ENCODE results near the gene AUP1.

The AUP1 gene

DNA sequence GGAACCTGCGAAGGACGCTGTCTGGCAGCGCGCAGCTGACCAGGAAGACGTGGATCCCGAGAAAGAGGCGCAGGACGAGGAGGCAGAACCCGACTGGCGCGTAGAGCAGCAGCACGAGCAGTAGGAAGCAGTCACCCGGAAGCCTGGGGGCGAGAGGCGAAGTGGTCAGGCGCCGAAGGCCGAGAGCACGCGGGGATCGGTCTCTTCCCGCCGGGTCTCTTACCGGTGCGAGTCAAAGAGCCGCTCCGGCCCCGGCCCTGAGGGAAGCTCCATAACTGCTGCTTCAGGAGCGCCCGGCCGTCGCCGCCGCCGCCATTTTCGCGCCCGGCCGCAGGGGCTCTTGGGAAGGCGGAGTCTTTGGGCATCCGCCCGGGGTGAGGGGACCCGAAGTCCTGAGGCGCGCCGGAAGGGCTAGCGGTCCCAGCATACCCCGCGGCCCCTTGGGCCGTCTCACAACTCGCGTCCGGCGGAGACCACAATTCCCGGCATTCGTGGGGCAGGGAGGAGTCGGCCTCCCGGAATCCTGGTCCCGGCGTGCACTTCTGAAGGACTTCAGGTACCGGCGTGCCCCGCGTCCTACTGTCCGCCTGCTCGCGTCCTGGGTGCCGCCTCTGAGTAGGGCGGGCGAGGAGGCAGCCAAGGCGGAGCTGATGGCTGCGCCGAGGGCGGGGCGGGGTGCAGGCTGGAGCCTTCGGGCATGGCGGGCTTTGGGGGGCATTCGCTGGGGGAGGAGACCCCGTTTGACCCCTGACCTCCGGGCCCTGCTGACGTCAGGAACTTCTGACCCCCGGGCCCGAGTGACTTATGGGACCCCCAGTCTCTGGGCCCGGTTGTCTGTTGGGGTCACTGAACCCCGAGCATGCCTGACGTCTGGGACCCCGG, at the start of gene AUP1, which contains the start of gene HTRA2:
Gene AUP1 (minus strand): TSS at position 350 of the 882 bp plus-strand sequence. CDS start 77 bp downstream, at position 273.
Gene HTRA2 (plus strand): TSS at position 577 of the 882 bp plus-strand sequence. CDS start 74 bp downstream, at position 651.
- TF ChIP-seq, protein P1, sequence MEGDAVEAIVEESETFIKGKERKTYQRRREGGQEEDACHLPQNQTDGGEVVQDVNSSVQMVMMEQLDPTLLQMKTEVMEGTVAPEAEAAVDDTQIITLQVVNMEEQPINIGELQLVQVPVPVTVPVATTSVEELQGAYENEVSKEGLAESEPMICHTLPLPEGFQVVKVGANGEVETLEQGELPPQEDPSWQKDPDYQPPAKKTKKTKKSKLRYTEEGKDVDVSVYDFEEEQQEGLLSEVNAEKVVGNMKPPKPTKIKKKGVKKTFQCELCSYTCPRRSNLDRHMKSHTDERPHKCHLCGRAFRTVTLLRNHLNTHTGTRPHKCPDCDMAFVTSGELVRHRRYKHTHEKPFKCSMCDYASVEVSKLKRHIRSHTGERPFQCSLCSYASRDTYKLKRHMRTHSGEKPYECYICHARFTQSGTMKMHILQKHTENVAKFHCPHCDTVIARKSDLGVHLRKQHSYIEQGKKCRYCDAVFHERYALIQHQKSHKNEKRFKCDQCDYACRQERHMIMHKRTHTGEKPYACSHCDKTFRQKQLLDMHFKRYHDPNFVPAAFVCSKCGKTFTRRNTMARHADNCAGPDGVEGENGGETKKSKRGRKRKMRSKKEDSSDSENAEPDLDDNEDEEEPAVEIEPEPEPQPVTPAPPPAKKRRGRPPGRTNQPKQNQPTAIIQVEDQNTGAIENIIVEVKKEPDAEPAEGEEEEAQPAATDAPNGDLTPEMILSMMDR (conservative IDR thresholded peaks at IDR 0.05; ENCODE audit: low read depth, low read length): no peak
- H3K36me3 ChIP-seq (ENCODE audit: insufficient read depth): peaks cover 4% of the 10 kb centered on the region; the same call in 1 of the 2 replicates
- H3K4me2 ChIP-seq: peak within 1 kb of the TSS; percentile 100
- peaks cover 30% of the 10 kb centered on the region for H3K79me2 ChIP-seq (ENCODE audit: insufficient read depth, low read depth)
- no peaks in the 10 kb centered on the region for H4K20me1 ChIP-seq (ENCODE audit: insufficient read depth)
- H3K4me3 ChIP-seq (IDR thresholded peaks at IDR 0.05; ENCODE audit: insufficient read depth, low read depth, low read length): peak within 1 kb of the TSS; percentile 72
- H3K27me3 ChIP-seq (ENCODE audit: insufficient read depth, low read depth): no peaks in the 10 kb centered on the region
- peak within 1 kb of the TSS; percentile 72 for H2AFZ ChIP-seq (ENCODE audit: low read depth)
- peaks cover 22% of the 10 kb centered on the region for H3K4me1 ChIP-seq (ENCODE audit: low read depth, poor library complexity, severe bottlenecking)
- peak within 1 kb of the TSS; percentile 71 for H3K27ac ChIP-seq
- peak within 1 kb of the TSS; percentile 91 for H3K9ac ChIP-seq

DNA sequence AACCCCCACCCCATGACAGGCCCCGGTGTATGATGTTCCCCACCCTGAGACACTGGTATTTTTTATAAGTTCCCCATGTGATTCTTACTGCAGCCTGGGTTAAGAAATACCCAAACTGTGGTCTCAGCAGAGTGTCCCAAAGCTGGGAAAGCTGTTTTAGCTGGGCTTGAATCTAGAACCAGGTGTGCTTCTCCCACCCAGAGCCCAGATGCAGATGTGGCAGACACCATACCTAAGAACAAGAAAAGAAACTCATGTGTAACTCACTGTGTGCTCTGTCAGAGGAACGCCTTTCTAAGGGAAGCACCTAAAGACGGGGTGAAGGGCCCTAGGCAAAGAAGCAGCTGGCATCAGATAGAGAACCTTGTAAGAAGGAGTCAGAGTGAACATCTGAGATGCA, 48.9 kb upstream of the AUP1 start:
- H3K27me3 ChIP-seq (ENCODE audit: insufficient read depth, low read depth): no peaks in the 10 kb centered on the region
- no peak overlapping the region for H2AFZ ChIP-seq (ENCODE audit: low read depth)
- no peaks in the 10 kb centered on the region for H4K20me1 ChIP-seq (ENCODE audit: insufficient read depth)
- H3K4me1 ChIP-seq (ENCODE audit: low read depth, poor library complexity, severe bottlenecking): no peaks in the 10 kb centered on the region
- no peak overlapping the region for H3K4me2 ChIP-seq
- no peak overlapping the region for H3K27ac ChIP-seq
- no peaks in the 10 kb centered on the region for H3K36me3 ChIP-seq (ENCODE audit: insufficient read depth)
- no peak overlapping the region for H3K9ac ChIP-seq
- H3K79me2 ChIP-seq (ENCODE audit: insufficient read depth, low read depth): no peaks in the 10 kb centered on the region
- TF ChIP-seq, protein P1 (conservative IDR thresholded peaks at IDR 0.05; ENCODE audit: low read depth, low read length): no peak
- H3K4me3 ChIP-seq (IDR thresholded peaks at IDR 0.05; ENCODE audit: insufficient read depth, low read depth, low read length): no peak overlapping the region

DNA sequence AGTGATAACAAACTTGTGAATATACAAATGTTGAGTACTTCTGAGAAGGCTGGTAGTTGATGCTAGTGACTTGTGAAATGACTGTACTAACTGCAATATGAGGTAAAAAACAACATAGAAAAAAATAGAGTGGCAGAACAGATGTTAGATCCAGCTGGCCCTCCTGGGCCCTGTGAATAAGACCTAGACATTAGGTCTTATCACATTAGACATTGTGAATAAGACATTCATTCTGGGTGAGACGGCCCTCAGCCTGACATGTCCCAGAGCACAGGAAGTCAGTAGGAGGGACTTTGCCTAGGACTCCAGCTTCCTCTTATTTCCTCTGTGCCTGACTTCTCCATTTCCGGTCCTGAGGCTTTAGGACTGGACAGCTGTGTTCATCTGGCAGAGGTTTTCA, 47.9 kb upstream of the AUP1 start:
- Histone ChIP-seq H3K9ac (no peak overlapping the region), H3K4me2 (no peak overlapping the region), H3K4me1 (ENCODE audit: low read depth, poor library complexity, severe bottlenecking) (no peaks in the 10 kb centered on the region)

DNA sequence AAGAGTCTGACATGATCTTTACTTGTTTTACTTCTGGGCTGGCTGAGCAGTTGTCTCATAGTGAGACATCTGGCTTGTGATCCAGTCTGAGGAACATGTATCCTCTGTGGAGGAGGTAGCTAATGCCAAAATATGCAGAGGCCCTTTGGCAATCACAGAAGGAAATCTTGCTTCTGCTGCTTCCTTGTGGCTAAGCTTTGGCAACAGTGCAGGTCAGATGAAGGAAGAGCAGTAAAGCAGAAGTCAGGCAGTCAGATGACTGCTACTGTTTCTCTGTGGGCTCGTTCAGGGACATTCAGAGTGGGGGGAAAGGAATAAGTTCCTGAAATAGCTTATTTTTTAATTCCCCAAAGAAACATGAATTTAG, 47.3 kb upstream of the AUP1 start:
- H2AFZ ChIP-seq (ENCODE audit: low read depth): no peak overlapping the region
- no peaks in the 10 kb centered on the region for H3K36me3 ChIP-seq (ENCODE audit: insufficient read depth)
- no peak overlapping the region for H3K9ac ChIP-seq
- TF ChIP-seq, protein P1 (conservative IDR thresholded peaks at IDR 0.05; ENCODE audit: low read depth, low read length): no peak
- no peaks in the 10 kb centered on the region for H3K79me2 ChIP-seq (ENCODE audit: insufficient read depth, low read depth)
- no peaks in the 10 kb centered on the region for H3K27me3 ChIP-seq (ENCODE audit: insufficient read depth, low read depth)
- no peaks in the 10 kb centered on the region for H4K20me1 ChIP-seq (ENCODE audit: insufficient read depth)
- no peak overlapping the region for H3K27ac ChIP-seq
- no peaks in the 10 kb centered on the region for H3K4me1 ChIP-seq (ENCODE audit: low read depth, poor library complexity, severe bottlenecking)
- no peak overlapping the region for H3K4me2 ChIP-seq
- H3K4me3 ChIP-seq (IDR thresholded peaks at IDR 0.05; ENCODE audit: insufficient read depth, low read depth, low read length): no peak overlapping the region

More for the DNA sequence above, 47.9 kb upstream of the AUP1 start:
- TF ChIP-seq, protein P1 (conservative IDR thresholded peaks at IDR 0.05; ENCODE audit: low read depth, low read length): no peak
- Histone ChIP-seq H3K36me3 (ENCODE audit: insufficient read depth) (no peaks in the 10 kb centered on the region), H3K4me3 (IDR thresholded peaks at IDR 0.05; ENCODE audit: insufficient read depth, low read depth, low read length) (no peak overlapping the region), H4K20me1 (ENCODE audit: insufficient read depth) (no peaks in the 10 kb centered on the region), H3K27ac (no peak overlapping the region), H2AFZ (ENCODE audit: low read depth) (no peak overlapping the region), H3K79me2 (ENCODE audit: insufficient read depth, low read depth) (no peaks in the 10 kb centered on the region), H3K27me3 (ENCODE audit: insufficient read depth, low read depth) (no peaks in the 10 kb centered on the region)
